Parathyroid adenoma (tissue), 2 donors: ENCODE results near the gene LRBA.

Experiments used
- H2AFZ ChIP-seq: fragments of 300-600 bp; sonication (generic); one replicate; pipeline ENCODE4 v1.7.0; 2017; ENCODE audit warnings: antibody characterized with exemption, mild to moderate bottlenecking
- H3K27ac ChIP-seq: fragments of 300-600 bp; sonication (generic); one replicate; pipeline ENCODE4 v1.7.0; 2017
- H3K27me3 ChIP-seq: fragments of 300-600 bp; sonication (generic); one replicate; pipeline ENCODE4 v1.7.0; 2017; ENCODE audit warnings: low read length; ENCODE audit not compliant: control insufficient read depth, insufficient read depth
- H3K36me3 ChIP-seq: fragments of 300-600 bp; sonication (generic); one replicate; pipeline ENCODE4 v1.7.0; 2017; ENCODE audit warnings: low read length; ENCODE audit not compliant: control insufficient read depth, insufficient read depth
- H3K4me1 ChIP-seq: fragments of 300-600 bp; sonication (generic); one replicate; pipeline ENCODE4 v1.7.0; 2017; ENCODE audit warnings: control low read depth
- H3K4me2 ChIP-seq: fragments of 300-600 bp; sonication (generic); one replicate; pipeline ENCODE4 v1.7.0; 2017; ENCODE audit warnings: low read length
- H3K4me3 ChIP-seq: fragments of 300-600 bp; sonication (generic); one replicate; pipeline ENCODE4 v1.7.0; 2017; ENCODE audit warnings: low read depth, low read length
- H3K79me2 ChIP-seq: fragments of 300-600 bp; sonication (generic); one replicate; pipeline ENCODE4 v1.7.0; 2017; ENCODE audit warnings: control low read depth
- H3K9ac ChIP-seq: fragments of 300-600 bp; sonication (generic); one replicate; pipeline ENCODE4 v1.7.0; 2017; ENCODE audit warnings: mild to moderate bottlenecking
- H3K9me3 ChIP-seq: fragments of 300-600 bp; sonication (generic); one replicate; pipeline ENCODE4 v1.7.0; 2017; ENCODE audit warnings: low read length; ENCODE audit not compliant: control insufficient read depth
- TF ChIP-seq, protein P1 (sequence below): fragments of 300-600 bp; sonication (generic); IDR thresholded peaks from one replicate; pipeline ENCODE4 v1.7.0; 2017; ENCODE audit warnings: antibody characterized with exemption, mild to moderate bottlenecking
- donor health status: primary hyperparathyroidism.

Gene LRBA

DNA sequence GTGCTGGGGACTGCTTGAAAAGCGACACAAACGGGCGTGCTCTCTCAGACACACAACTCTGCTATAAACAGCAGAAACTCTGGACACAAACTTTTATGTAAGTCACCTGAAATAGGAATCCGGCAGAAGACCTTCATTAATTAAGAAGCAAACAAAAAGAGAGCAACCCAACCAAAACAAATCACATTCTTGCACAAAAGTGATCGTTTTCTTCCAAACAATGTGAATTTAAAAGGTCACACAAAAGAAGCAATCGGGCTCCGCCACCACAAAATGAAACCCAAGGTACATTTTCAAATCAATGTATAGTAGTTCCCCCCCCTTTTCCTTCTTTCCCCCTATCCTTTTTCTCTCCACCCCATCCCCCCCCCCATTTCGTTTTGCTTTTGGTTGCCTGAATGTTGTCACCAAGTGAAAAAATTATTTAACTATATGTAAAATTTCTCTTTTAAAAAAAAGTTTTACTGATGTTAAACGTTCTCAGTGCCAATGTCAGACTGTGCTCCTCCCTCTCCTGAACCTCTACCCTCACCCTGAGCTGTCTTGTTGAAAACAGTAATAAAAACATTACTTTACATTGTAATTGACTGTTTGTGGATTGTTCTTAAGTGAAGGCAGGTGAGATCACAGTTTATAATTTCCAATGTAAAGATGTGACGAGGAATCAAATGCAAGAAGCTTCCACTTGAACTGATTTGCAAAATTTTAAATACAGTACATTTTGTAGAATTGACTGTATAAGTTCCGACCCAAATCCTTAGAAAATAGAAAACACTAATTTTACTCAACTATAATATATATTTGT, 430.8 kb downstream of the LRBA start:
- Histone ChIP-seq H3K27ac (no peak overlapping the region), H3K79me2 (no peaks in the 10 kb centered on the region), H3K36me3 (no peaks in the 10 kb centered on the region), H3K4me2 (no peak overlapping the region), H3K9ac (no peak overlapping the region), H3K4me3 (no peak overlapping the region), H3K9me3 (no peaks in the 10 kb centered on the region), H3K4me1 (no peaks in the 10 kb centered on the region), H2AFZ (no peak overlapping the region), H3K27me3 (no peaks in the 10 kb centered on the region)
- TF ChIP-seq, protein P1, sequence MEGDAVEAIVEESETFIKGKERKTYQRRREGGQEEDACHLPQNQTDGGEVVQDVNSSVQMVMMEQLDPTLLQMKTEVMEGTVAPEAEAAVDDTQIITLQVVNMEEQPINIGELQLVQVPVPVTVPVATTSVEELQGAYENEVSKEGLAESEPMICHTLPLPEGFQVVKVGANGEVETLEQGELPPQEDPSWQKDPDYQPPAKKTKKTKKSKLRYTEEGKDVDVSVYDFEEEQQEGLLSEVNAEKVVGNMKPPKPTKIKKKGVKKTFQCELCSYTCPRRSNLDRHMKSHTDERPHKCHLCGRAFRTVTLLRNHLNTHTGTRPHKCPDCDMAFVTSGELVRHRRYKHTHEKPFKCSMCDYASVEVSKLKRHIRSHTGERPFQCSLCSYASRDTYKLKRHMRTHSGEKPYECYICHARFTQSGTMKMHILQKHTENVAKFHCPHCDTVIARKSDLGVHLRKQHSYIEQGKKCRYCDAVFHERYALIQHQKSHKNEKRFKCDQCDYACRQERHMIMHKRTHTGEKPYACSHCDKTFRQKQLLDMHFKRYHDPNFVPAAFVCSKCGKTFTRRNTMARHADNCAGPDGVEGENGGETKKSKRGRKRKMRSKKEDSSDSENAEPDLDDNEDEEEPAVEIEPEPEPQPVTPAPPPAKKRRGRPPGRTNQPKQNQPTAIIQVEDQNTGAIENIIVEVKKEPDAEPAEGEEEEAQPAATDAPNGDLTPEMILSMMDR = no peak

DNA sequence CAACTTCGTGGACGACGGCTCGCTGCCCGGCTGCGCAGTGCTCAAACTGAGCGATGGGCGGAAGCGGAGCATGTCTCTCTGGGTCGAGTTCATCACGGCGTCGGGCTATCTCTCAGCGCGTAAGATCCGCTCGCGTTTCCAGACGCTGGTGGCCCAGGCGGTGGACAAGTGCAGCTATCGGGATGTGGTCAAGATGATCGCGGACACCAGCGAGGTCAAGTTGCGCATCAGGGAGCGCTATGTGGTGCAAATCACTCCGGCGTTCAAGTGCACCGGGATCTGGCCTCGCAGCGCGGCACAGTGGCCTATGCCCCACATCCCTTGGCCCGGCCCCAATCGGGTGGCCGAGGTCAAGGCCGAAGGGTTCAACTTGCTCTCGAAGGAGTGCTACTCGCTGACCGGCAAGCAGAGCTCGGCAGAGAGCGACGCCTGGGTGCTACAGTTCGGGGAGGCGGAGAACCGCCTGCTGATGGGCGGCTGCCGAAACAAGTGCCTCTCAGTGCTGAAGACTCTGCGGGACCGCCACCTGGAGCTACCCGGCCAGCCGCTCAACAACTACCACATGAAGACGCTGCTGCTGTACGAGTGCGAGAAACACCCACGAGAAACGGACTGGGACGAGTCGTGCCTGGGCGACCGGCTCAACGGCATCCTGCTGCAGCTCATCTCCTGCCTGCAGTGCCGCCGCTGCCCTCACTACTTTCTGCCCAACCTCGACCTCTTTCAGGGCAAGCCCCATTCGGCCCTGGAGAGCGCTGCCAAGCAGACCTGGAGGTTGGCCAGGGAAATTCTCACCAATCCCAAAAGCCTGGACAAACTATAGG, 431.6 kb downstream of the LRBA start:
- H3K4me1 ChIP-seq = no peaks in the 10 kb centered on the region
- no peak overlapping the region for H3K4me3 ChIP-seq
- no peaks in the 10 kb centered on the region for H3K36me3 ChIP-seq
- H3K27me3 ChIP-seq = no peaks in the 10 kb centered on the region
- H3K4me2 ChIP-seq = no peak overlapping the region
- H3K9ac ChIP-seq = no peak overlapping the region
- H3K27ac ChIP-seq = no peak overlapping the region
- H3K79me2 ChIP-seq = no peaks in the 10 kb centered on the region
- no peaks in the 10 kb centered on the region for H3K9me3 ChIP-seq
- no peak overlapping the region for H2AFZ ChIP-seq
- TF ChIP-seq, protein P1 = no peak

DNA sequence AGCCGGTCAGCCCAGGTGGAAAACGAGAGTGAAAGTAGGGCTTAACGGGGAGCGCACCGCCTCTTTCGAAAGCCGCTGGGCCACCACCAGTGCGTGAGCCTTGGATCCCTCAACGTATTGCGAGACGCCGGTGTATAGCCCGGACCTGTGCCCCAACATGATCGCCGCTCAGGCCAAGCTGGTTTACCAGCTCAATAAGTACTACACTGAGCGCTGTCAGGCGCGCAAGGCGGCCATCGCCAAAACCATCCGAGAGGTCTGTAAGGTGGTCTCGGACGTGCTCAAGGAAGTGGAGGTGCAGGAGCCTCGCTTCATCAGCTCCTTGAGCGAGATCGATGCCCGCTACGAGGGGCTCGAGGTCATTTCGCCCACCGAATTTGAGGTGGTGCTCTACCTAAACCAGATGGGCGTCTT, 432.2 kb downstream of the LRBA start:
- Histone ChIP-seq H3K27ac (no peak overlapping the region), H3K4me3 (no peak overlapping the region), H3K27me3 (no peaks in the 10 kb centered on the region), H3K36me3 (no peaks in the 10 kb centered on the region), H3K9me3 (no peaks in the 10 kb centered on the region), H2AFZ (no peak overlapping the region), H3K4me2 (no peak overlapping the region), H3K4me1 (no peaks in the 10 kb centered on the region), H3K79me2 (no peaks in the 10 kb centered on the region), H3K9ac (no peak overlapping the region)
- TF ChIP-seq, protein P1 = no peak

DNA sequence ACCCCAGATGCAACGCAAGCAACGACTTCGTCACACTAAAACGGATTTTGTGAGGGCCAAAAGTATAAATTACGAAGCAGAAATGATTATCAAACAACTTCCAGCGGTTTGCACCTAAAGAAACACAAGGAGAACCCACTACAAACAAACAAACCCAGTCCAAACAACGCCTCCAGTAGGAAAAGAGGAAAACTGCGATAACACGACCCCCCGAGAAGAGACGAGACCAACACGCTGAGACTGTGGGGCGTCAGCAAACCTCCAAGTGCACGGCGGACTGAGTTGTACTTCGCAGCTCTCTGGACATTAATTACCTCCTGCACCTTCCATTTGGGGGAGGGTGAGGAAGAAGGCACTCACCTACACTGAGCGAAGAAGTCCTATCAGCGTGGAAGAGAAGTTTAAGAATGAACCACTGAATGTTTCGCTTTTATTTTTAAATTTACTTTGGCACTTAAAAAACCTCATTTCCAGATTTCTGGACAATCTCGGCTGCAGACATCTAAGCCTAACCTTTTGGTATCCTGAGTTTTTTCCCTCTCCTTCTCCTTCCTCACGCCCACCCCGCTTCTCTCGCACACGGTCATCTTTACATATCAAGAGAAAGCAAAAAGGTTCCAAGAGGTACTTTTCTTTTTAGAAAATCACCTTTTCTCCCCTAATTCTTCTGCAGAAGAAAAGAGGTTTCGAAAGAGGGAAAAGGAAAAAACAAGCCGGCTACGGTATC, 432.8 kb downstream of the LRBA start, which contains the start of gene MAB21L2:
Gene MAB21L2, plus strand, starts transcription at position 6 of the 727 bp plus-strand sequence. CDS start 879 bp downstream, outside the sequence.
- Histone ChIP-seq H3K4me3 (no peak within 1 kb of the TSS), H3K9me3 (no peaks in the 10 kb centered on the region), H3K27me3 (no peaks in the 10 kb centered on the region), H3K27ac (no peak within 1 kb of the TSS), H3K79me2 (no peaks in the 10 kb centered on the region), H3K36me3 (no peaks in the 10 kb centered on the region), H2AFZ (no peak within 1 kb of the TSS), H3K9ac (no peak within 1 kb of the TSS), H3K4me2 (no peak within 1 kb of the TSS), H3K4me1 (no peaks in the 10 kb centered on the region)
- TF ChIP-seq, protein P1 = no peak
